ENCODE results near the gene HAUS7.

HAUS7 gene

GRCh38 chrX:153450949-153451277 lies 19.5 kb downstream of the HAUS7 start:
- no peak for DNase-seq

GRCh38 chrX:153450114-153450948 lies 20.0 kb downstream of the HAUS7 start:
- no peak for DNase-seq

GRCh38 chrX:153449368-153450113 lies 20.8 kb downstream of the HAUS7 start:
- DNase-seq = no peak

- no peak for DNase-seq
Observed at GRCh38 chrX:153448556-153449367, 21.6 kb downstream of the HAUS7 start.

GRCh38 chrX:153447581-153447960 lies 22.8 kb downstream of the HAUS7 start:
- DNase-seq = no peak

- DNase-seq = no peak
Observed at GRCh38 chrX:153446950-153447580, 23.3 kb downstream of the HAUS7 start.

GRCh38 chrX:153446636-153446936 lies 23.8 kb downstream of the HAUS7 start:
- no peak for DNase-seq

- no peak for DNase-seq
Observed at GRCh38 chrX:153445856-153446635, 24.3 kb downstream of the HAUS7 start, which contains the start of gene TREX2. Gene TREX2 (minus strand): TSS chrX:153446056. CDS start chrX:153445430, 626 bp downstream.

GRCh38 chrX:153445106-153445855 lies 25.1 kb downstream of the HAUS7 start:
- DNase-seq = no peak

- no peak for DNase-seq
Observed at GRCh38 chrX:153444333-153445011, 25.9 kb downstream of the HAUS7 start.

- no peak for DNase-seq
Observed at GRCh38 chrX:153443476-153444332, 26.7 kb downstream of the HAUS7 start.

- DNase-seq = no peak
Observed at GRCh38 chrX:153442463-153442862, 27.9 kb downstream of the HAUS7 start.

- no peak for DNase-seq
Observed at GRCh38 chrX:153441981-153442380, 28.4 kb downstream of the HAUS7 start.

GRCh38 chrX:153441296-153441695 lies 29.1 kb downstream of the HAUS7 start:
- no peak for DNase-seq

- no peak for DNase-seq
Observed at GRCh38 chrX:153440556-153441135, 29.7 kb downstream of the HAUS7 start.

- DNase-seq = no peak
Observed at GRCh38 chrX:153439977-153440376, 30.4 kb downstream of the HAUS7 start.

- no peak for DNase-seq
Observed at GRCh38 chrX:153438532-153438931, 31.8 kb downstream of the HAUS7 start.

- no peak for DNase-seq
Observed at GRCh38 chrX:153435845-153436244, 34.5 kb downstream of the HAUS7 start.

GRCh38 chrX:153434801-153435200 lies 35.6 kb downstream of the HAUS7 start:
- no peak for DNase-seq
